ENCODE measurements around the gene CLTB. TPM values are rescaled to one million over a fixed set of nuclear protein-coding genes. Genes with fewer than 3 reads are reported as not detected.

Gene CLTB
- total RNA-seq, 1 experiment from 2014 or later: 58.6 TPM

GRCh38 chr5:176426876-176427275 lies 10.5 kb upstream of the CLTB start:
- H2AFZ ChIP-seq (ENCODE audit: low read depth, low read length, poor library complexity, severe bottlenecking): peak overlapping the region; percentile 77
- H3K36me3 ChIP-seq (ENCODE audit: control insufficient read depth in 1 of 2, insufficient read depth in 2 of 2, low read length in 2 of 2): no peaks in the 10 kb centered on the region
- no peak overlapping the region for H3K4me2 ChIP-seq (ENCODE audit: low read length)
- no peak for TF ChIP-seq SP1 (IDR thresholded peaks at IDR 0.05; ENCODE audit: low read depth)
- no peak for TF ChIP-seq POLR2AphosphoS5 (IDR thresholded peaks at IDR 0.05; ENCODE audit: low read depth, low read length)
- no peak for TF ChIP-seq SIN3A (IDR thresholded peaks at IDR 0.05; ENCODE audit: low read depth)
- CTCF ChIA-PET: no interaction called here
- H3K9me2 ChIP-seq (ENCODE audit: insufficient read depth): no peaks in the 10 kb centered on the region
- H3K9me3 ChIP-seq (ENCODE audit: control insufficient read depth in 1 of 2, insufficient read depth in 1 of 2, low read depth in 1 of 2, low read length in 2 of 2): no peaks in the 10 kb centered on the region
- no peak overlapping the region for H3K4me3 ChIP-seq (replicated peaks in 1 of 2; ENCODE audit: low read depth in 1 of 2, low read length in 2 of 2)
- H3K4me1 ChIP-seq (ENCODE audit: control insufficient read depth in 1 of 2, insufficient read depth in 2 of 2, low read length in 2 of 2): peaks cover 0 to 13% of the 10 kb centered on the region in 2 experiments; a peak in 2 of 4 replicates
- H3K79me2 ChIP-seq (ENCODE audit: insufficient read depth, low read length): no peaks in the 10 kb centered on the region
- POLR2A ChIA-PET: no interaction called here
- no TSS peak for BruUV-seq (replicated peaks)
- DNase-seq (ENCODE audit: low read depth, low spot score) (no peak), ATAC-seq (no peak)
- H3K27ac ChIP-seq (ENCODE audit: low read depth, low read length): no peak overlapping the region
- RAD21 ChIA-PET (ENCODE audit: low non-redundant PET in 1 of 2, low total read pairs in 2 of 2, uncharacterized antibody in 2 of 2, unreplicated experiment in 2 of 2): no interaction called here
- no peak overlapping the region for H3K9ac ChIP-seq (ENCODE audit: low read length)
- no peaks in the 10 kb centered on the region for H4K20me1 ChIP-seq (ENCODE audit: insufficient read depth)
- intact Hi-C loops (cut with micrococcal nuclease): no loop called here
- H3K27me3 ChIP-seq (ENCODE audit: insufficient read depth, low read length): no peaks in the 10 kb centered on the region

GRCh38 chr5:176425791-176426190 lies 9.5 kb upstream of the CLTB start:
- Histone ChIP-seq H3K27me3 (ENCODE audit: insufficient read depth, low read length) (no peaks in the 10 kb centered on the region), H4K20me1 (ENCODE audit: insufficient read depth) (no peaks in the 10 kb centered on the region), H3K27ac (ENCODE audit: low read depth, low read length) (no peak overlapping the region), H3K9me3 (ENCODE audit: control insufficient read depth in 1 of 2, insufficient read depth in 1 of 2, low read depth in 1 of 2, low read length in 2 of 2) (no peaks in the 10 kb centered on the region; a peak in 1 of 4 replicates), H3K79me2 (ENCODE audit: insufficient read depth, low read length) (no peaks in the 10 kb centered on the region), H3K9me2 (ENCODE audit: insufficient read depth) (no peaks in the 10 kb centered on the region), H3K4me2 (ENCODE audit: low read length) (no peak overlapping the region), H3K36me3 (ENCODE audit: control insufficient read depth in 1 of 2, insufficient read depth in 2 of 2, low read length in 2 of 2) (no peaks in the 10 kb centered on the region), H2AFZ (ENCODE audit: low read depth, low read length, poor library complexity, severe bottlenecking) (no peak overlapping the region), H3K9ac (ENCODE audit: low read length) (no peak overlapping the region), H3K4me1 (ENCODE audit: control insufficient read depth in 1 of 2, insufficient read depth in 2 of 2, low read length in 2 of 2) (peaks cover 0 to 13% of the 10 kb centered on the region in 2 experiments; a peak in 2 of 4 replicates), H3K4me3 (replicated peaks in 1 of 2; ENCODE audit: low read depth in 1 of 2, low read length in 2 of 2) (no peak overlapping the region)
- POLR2A ChIA-PET: no interaction called here
- TF ChIP-seq SRF (IDR thresholded peaks at IDR 0.05; ENCODE audit: low read depth): no peak
- TF ChIP-seq ZBTB33 (IDR thresholded peaks at IDR 0.05; ENCODE audit: extremely low read depth, insufficient replicate concordance, low read length): no peak
- no peak for TF ChIP-seq SIN3A (IDR thresholded peaks at IDR 0.05; ENCODE audit: low read depth)
- TF ChIP-seq YY1 (IDR thresholded peaks at IDR 0.05; ENCODE audit: extremely low read depth, insufficient replicate concordance, low read depth, low read length): no peak
- TF ChIP-seq EZH2 (IDR thresholded peaks at IDR 0.05): no peak
- TF ChIP-seq ATF3 (IDR thresholded peaks at IDR 0.05): no peak
- TF ChIP-seq CTCF (IDR thresholded peaks at IDR 0.05 in 2 of 3, conservative IDR thresholded peaks at IDR 0.05 in 1 of 3; ENCODE audit: borderline replicate concordance in 1 of 3, insufficient read depth in 1 of 3, low read depth in 2 of 3, low read length in 2 of 3): no peak
- TF ChIP-seq CEBPB (IDR thresholded peaks at IDR 0.05; ENCODE audit: low read depth): no peak
- no peak for TF ChIP-seq JUND (IDR thresholded peaks at IDR 0.05)
- TF ChIP-seq ZNF274 (IDR thresholded peaks at IDR 0.05; ENCODE audit: low read depth, low read length): no peak
- TF ChIP-seq RAD21 (IDR thresholded peaks at IDR 0.05; ENCODE audit: low read depth): no peak
- TF ChIP-seq ZFX (IDR thresholded peaks at IDR 0.05): no peak
- no peak for TF ChIP-seq EGR1 (IDR thresholded peaks at IDR 0.05; ENCODE audit: low read depth)
- no peak for ATAC-seq
- CTCF ChIA-PET: no interaction called here
- intact Hi-C loops (cut with micrococcal nuclease): no loop called here
- no peak for DNase-seq (ENCODE audit: low read depth, low spot score)
- RAD21 ChIA-PET (ENCODE audit: low non-redundant PET in 1 of 2, low total read pairs in 2 of 2, uncharacterized antibody in 2 of 2, unreplicated experiment in 2 of 2): interaction anchor here in 1 of 2 experiments (0.6 kb wide), 1 partner anchor 14 kb away, joined by 4 read pairs; no protein-coding TSS in a partner anchor
- BruUV-seq (replicated peaks): no TSS peak
